ENCODE measurements around the gene ZNF48. TPM values are rescaled to one million over a fixed set of nuclear protein-coding genes. Genes with fewer than 3 reads are reported as not detected.

Gene ZNF48
- polyA plus RNA-seq, 1 donor (not counting 4 experiments of a cell fraction or from before 2014, with no cell fraction given), result 4.3 TPM

DNA sequence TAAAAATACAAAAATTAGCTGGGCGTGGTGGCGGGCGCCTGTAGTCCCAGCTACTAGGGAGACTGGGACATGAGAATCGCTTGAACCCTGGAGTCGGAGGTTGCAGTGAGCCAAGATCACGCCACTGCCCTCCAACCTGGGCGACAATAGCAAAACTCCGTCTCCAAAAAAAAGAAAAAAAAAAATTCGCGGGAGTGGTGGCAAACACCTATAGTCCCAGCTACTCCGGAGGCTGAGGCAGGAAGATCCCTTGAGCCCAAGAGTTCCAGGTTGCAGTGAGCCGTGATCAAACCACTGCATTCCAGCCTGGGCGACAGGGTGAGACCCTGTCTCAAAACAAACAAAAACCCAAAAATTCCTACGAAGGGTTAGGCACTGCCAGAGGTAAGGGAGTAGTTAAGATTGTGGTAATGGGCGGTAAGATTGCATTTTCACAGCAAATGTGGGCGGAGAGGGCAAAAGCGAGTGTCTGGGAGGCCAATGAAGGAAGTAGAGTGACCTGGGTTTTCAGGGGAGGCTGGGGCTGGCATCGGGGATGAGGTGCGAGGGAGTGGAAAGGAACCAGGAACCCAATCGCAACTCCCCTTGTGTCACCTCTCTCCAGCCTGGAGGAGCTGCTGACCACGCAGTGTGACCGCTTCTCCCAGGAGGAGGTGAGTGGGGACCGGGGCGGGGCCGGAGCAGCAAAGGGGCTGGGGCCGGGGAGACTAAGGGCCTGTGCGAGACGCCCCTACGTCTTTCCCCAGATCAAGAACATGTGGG lies 18.0 kb upstream of the ZNF48 start:
- Histone ChIP-seq H3K27ac (ENCODE audit: control insufficient read depth, insufficient read depth, low read length) (peak overlapping the region; percentile 90), H2AFZ (ENCODE audit: control insufficient read depth, low read length) (peak overlapping the region; percentile 93), H3K9me3 (ENCODE audit: control insufficient read depth, low read depth, low read length) (no peaks in the 10 kb centered on the region), H4K20me1 (ENCODE audit: control insufficient read depth, extremely low read depth, insufficient read depth, low read length) (no peaks in the 10 kb centered on the region), H3K79me2 (ENCODE audit: control insufficient read depth, insufficient read depth, low read length) (no peaks in the 10 kb centered on the region), H3K9ac (ENCODE audit: control insufficient read depth, extremely low read depth, insufficient read depth, low read length) (peak overlapping the region; percentile 89), H3K9me1 (ENCODE audit: control insufficient read depth, extremely low read depth, insufficient read depth, low read length) (no peaks in the 10 kb centered on the region), H3K4me3 (ENCODE audit: control insufficient read depth in 2 of 3, extremely low read depth in 1 of 3, insufficient read depth in 2 of 3, low read depth in 1 of 3, low read length in 3 of 3) (peak overlapping the region; percentile 42 to 81 (median 77)), H3K4me2 (ENCODE audit: control insufficient read depth, extremely low read depth, insufficient read depth, low read depth, low read length) (peak overlapping the region; percentile 85), H3K27me3 (ENCODE audit: control insufficient read depth, extremely low read depth, insufficient read depth, low read length) (no peaks in the 10 kb centered on the region), H3K36me3 (ENCODE audit: control insufficient read depth in 2 of 2, extremely low read depth in 1 of 2, insufficient read depth in 2 of 2, low read length in 2 of 2) (peaks cover 0 to 2% of the 10 kb centered on the region in 2 experiments), H3K4me1 (ENCODE audit: control insufficient read depth, extremely low read depth, insufficient read depth, low read length) (peaks cover 9% of the 10 kb centered on the region)
- FAIRE-seq (no peak), DNase-seq (ENCODE audit: low read depth, low spot score) (no peak)
- dilution Hi-C loops (cut with MboI; ENCODE audit: extremely low pct_ligation_motif_present, low sequenced_read_pairs), result no loop called here
- TF ChIP-seq, protein P1, sequence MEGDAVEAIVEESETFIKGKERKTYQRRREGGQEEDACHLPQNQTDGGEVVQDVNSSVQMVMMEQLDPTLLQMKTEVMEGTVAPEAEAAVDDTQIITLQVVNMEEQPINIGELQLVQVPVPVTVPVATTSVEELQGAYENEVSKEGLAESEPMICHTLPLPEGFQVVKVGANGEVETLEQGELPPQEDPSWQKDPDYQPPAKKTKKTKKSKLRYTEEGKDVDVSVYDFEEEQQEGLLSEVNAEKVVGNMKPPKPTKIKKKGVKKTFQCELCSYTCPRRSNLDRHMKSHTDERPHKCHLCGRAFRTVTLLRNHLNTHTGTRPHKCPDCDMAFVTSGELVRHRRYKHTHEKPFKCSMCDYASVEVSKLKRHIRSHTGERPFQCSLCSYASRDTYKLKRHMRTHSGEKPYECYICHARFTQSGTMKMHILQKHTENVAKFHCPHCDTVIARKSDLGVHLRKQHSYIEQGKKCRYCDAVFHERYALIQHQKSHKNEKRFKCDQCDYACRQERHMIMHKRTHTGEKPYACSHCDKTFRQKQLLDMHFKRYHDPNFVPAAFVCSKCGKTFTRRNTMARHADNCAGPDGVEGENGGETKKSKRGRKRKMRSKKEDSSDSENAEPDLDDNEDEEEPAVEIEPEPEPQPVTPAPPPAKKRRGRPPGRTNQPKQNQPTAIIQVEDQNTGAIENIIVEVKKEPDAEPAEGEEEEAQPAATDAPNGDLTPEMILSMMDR (optimal IDR thresholded peaks at IDR 0.05 in 1 of 3, IDR thresholded peaks at IDR 0.05 in 1 of 3, conservative IDR thresholded peaks at IDR 0.05 in 1 of 3; ENCODE audit: extremely low read depth in 1 of 3, insufficient read depth in 2 of 3, low read length in 3 of 3), result no peak
- TF ChIP-seq EZH2 (IDR thresholded peaks at IDR 0.05; ENCODE audit: low read length), result no peak

DNA sequence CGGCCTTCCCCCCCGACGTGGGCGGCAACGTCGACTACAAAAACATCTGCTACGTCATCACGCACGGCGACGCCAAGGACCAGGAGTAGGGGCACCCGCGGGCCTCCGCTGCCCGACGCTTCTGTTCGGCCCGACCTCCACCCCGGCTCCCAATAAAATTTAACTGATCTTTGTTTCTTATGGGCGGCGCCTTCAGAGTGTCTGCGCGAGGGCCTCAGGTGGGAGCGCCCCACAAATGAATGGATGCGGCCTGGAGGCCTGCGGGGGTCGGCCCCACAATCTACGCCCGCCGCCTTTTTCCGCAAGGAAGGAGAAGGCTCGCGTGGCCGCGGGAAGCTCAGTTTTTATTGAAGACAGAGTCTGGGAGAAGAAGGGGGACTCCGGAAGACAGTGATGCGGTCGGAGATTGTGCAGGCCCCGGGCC lies 17.4 kb upstream of the ZNF48 start:
- Histone ChIP-seq H3K27me3 (ENCODE audit: control insufficient read depth, extremely low read depth, insufficient read depth, low read length) (no peaks in the 10 kb centered on the region), H3K9me3 (ENCODE audit: control insufficient read depth, low read depth, low read length) (no peaks in the 10 kb centered on the region), H3K4me3 (ENCODE audit: control insufficient read depth in 2 of 3, extremely low read depth in 1 of 3, insufficient read depth in 2 of 3, low read depth in 1 of 3, low read length in 3 of 3) (peak overlapping the region; percentile 42 to 81 (median 77)), H3K4me2 (ENCODE audit: control insufficient read depth, extremely low read depth, insufficient read depth, low read depth, low read length) (peak overlapping the region; percentile 85), H3K27ac (ENCODE audit: control insufficient read depth, insufficient read depth, low read length) (peak overlapping the region; percentile 90), H3K9me1 (ENCODE audit: control insufficient read depth, extremely low read depth, insufficient read depth, low read length) (no peaks in the 10 kb centered on the region), H3K4me1 (ENCODE audit: control insufficient read depth, extremely low read depth, insufficient read depth, low read length) (peaks cover 9% of the 10 kb centered on the region), H4K20me1 (ENCODE audit: control insufficient read depth, extremely low read depth, insufficient read depth, low read length) (no peaks in the 10 kb centered on the region), H3K9ac (ENCODE audit: control insufficient read depth, extremely low read depth, insufficient read depth, low read length) (peak overlapping the region; percentile 89), H2AFZ (ENCODE audit: control insufficient read depth, low read length) (peak overlapping the region; percentile 93), H3K79me2 (ENCODE audit: control insufficient read depth, insufficient read depth, low read length) (no peaks in the 10 kb centered on the region), H3K36me3 (ENCODE audit: control insufficient read depth in 2 of 2, extremely low read depth in 1 of 2, insufficient read depth in 2 of 2, low read length in 2 of 2) (peaks cover 0 to 2% of the 10 kb centered on the region in 2 experiments)
- dilution Hi-C loops (cut with MboI; ENCODE audit: extremely low pct_ligation_motif_present, low sequenced_read_pairs), result no loop called here
- no peak for TF ChIP-seq EZH2 (IDR thresholded peaks at IDR 0.05; ENCODE audit: low read length)
- TF ChIP-seq, protein P1 (optimal IDR thresholded peaks at IDR 0.05 in 1 of 3, IDR thresholded peaks at IDR 0.05 in 1 of 3, conservative IDR thresholded peaks at IDR 0.05 in 1 of 3; ENCODE audit: extremely low read depth in 1 of 3, insufficient read depth in 2 of 3, low read length in 3 of 3), result no peak
- DNase-seq (ENCODE audit: low read depth, low spot score), result no peak
- FAIRE-seq, result no peak
